H9 (cell line): Measurements from ENCODE around the gene MXI1. TPM values are rescaled to one million over a fixed set of nuclear protein-coding genes. Genes with fewer than 3 reads are reported as not detected.

Source experiments
- DNase-seq: peaks from one replicate; pipeline ENCODE4 v3.0.0-alpha.2; 2017
- H2AFZ ChIP-seq: one replicate; pipeline ENCODE4 v1.6.1; 2013; ENCODE audit warnings: mild to moderate bottlenecking, low read length, control low read depth, moderate library complexity
- H2AK5ac ChIP-seq: 2 replicates; pipeline ENCODE4 v1.6.1; 2013; ENCODE audit warnings: low read length, control low read depth, mixed read lengths; ENCODE audit not compliant: insufficient read length
- H2BK120ac ChIP-seq: one replicate; pipeline ENCODE4 v1.6.1; 2013; ENCODE audit warnings: low read depth, mild to moderate bottlenecking, low read length, control low read depth, inconsistent platforms; ENCODE audit not compliant: poor library complexity, severe bottlenecking
- H2BK12ac ChIP-seq: 2 replicates; pipeline ENCODE4 v1.6.1; 2013; ENCODE audit warnings: low read length, control low read depth, mixed read lengths, low read depth; ENCODE audit not compliant: insufficient read length
- H2BK15ac ChIP-seq: 2 replicates; pipeline ENCODE4 v1.6.1; 2013; ENCODE audit warnings: low read depth, low read length, control low read depth
- H2BK20ac ChIP-seq: one replicate; pipeline ENCODE4 v1.6.1; 2013; ENCODE audit warnings: low read depth, mild to moderate bottlenecking, low read length, control low read depth, inconsistent platforms; ENCODE audit not compliant: poor library complexity, severe bottlenecking
- H2BK5ac ChIP-seq: 2 replicates; pipeline ENCODE4 v1.6.1; 2013; ENCODE audit warnings: low read length, control low read depth, mixed read lengths; ENCODE audit not compliant: insufficient read length
- H3K14ac ChIP-seq: 2 replicates; pipeline ENCODE4 v1.6.1; 2013; ENCODE audit warnings: low read length, control low read depth; ENCODE audit not compliant: insufficient read depth
- H3K18ac ChIP-seq: 2 replicates; pipeline ENCODE4 v1.6.1; 2013; ENCODE audit warnings: low read depth, mild to moderate bottlenecking, mixed read lengths, low read length, control low read depth; ENCODE audit not compliant: insufficient read length
- H3K23ac ChIP-seq: 2 replicates; pipeline ENCODE4 v1.6.1; 2013; ENCODE audit warnings: low read length, control low read depth, mixed read lengths, low read depth; ENCODE audit not compliant: insufficient read length
- H3K23me2 ChIP-seq: 2 replicates; pipeline ENCODE4 v1.6.1; 2013; ENCODE audit warnings: low read depth, mild to moderate bottlenecking, mixed read lengths, low read length, control low read depth; ENCODE audit not compliant: insufficient read length, poor library complexity, severe bottlenecking
- H3K27ac ChIP-seq: 2 replicates; pipeline ENCODE4 v1.5.1; 2013; ENCODE audit warnings: low read length, control low read depth, mixed read lengths, low read depth; ENCODE audit not compliant: insufficient read length
- H3K27me3 ChIP-seq: 2 replicates; pipeline ENCODE4 v1.6.1; 2013; ENCODE audit warnings: low read length, control low read depth, inconsistent platforms; ENCODE audit not compliant: insufficient read depth
- H3K4ac ChIP-seq: 2 replicates; pipeline ENCODE4 v1.6.1; 2013; ENCODE audit warnings: low read depth, mild to moderate bottlenecking, control low read depth, inconsistent platforms, low read length, moderate library complexity
- H3K4me1 ChIP-seq: 2 replicates; pipeline ENCODE4 v1.6.1; 2013; ENCODE audit warnings: low read length, control low read depth, inconsistent platforms; ENCODE audit not compliant: insufficient read depth
- H3K4me2 ChIP-seq: 2 replicates; pipeline ENCODE4 v1.6.1; 2013; ENCODE audit warnings: low read length, control low read depth, mixed read lengths; ENCODE audit not compliant: insufficient read length, insufficient read depth
- H3K56ac ChIP-seq: 2 replicates; pipeline ENCODE4 v1.6.1; 2013; ENCODE audit warnings: low read depth, mild to moderate bottlenecking, mixed read lengths, low read length, control low read depth; ENCODE audit not compliant: insufficient read length
- H3K79me1 ChIP-seq: 2 replicates; pipeline ENCODE4 v1.6.1; 2013; ENCODE audit warnings: low read depth, mild to moderate bottlenecking, moderate library complexity, low read length, control low read depth, inconsistent platforms; ENCODE audit not compliant: insufficient read depth, poor library complexity, severe bottlenecking
- H3K79me2 ChIP-seq: 2 replicates; pipeline ENCODE4 v1.6.1; 2013; ENCODE audit warnings: low read length, control low read depth, inconsistent platforms; ENCODE audit not compliant: insufficient read depth
- H3K9ac ChIP-seq: 2 replicates; pipeline ENCODE4 v1.6.1; 2013; ENCODE audit warnings: low read length, control low read depth, mixed read lengths; ENCODE audit not compliant: insufficient read length; ENCODE audit errors: extremely low read depth
- H3K9me3 ChIP-seq: one replicate; pipeline ENCODE4 v1.6.1; 2013; ENCODE audit warnings: low read depth, low read length, inconsistent platforms; ENCODE audit not compliant: control insufficient read depth
- H3T11ph ChIP-seq: one replicate; pipeline ENCODE4 v1.6.1; 2013; ENCODE audit warnings: mild to moderate bottlenecking, low read length, control low read depth, inconsistent platforms
- H4K20me1 ChIP-seq: one replicate; pipeline ENCODE4 v1.6.1; 2013; ENCODE audit not compliant: control insufficient read depth, insufficient read length, insufficient read depth
- H4K5ac ChIP-seq: 2 replicates; pipeline ENCODE4 v1.6.1; 2013; ENCODE audit warnings: low read depth, mild to moderate bottlenecking, mixed read lengths, low read length, control low read depth; ENCODE audit not compliant: insufficient read length
- H4K8ac ChIP-seq: replicated peaks from 2 replicates; pipeline ENCODE4 v1.6.1; 2013; ENCODE audit warnings: low read length, control low read depth, mixed read lengths, low read depth; ENCODE audit not compliant: insufficient read length
- H4K91ac ChIP-seq: 2 replicates; pipeline ENCODE4 v1.6.1; 2013; ENCODE audit warnings: low read depth, mild to moderate bottlenecking, moderate library complexity, mixed read lengths, low read length, control low read depth; ENCODE audit not compliant: insufficient read length
- H3K27ac Mint-ChIP-seq, 3 experiments: 2 replicates in 2 of 3; 3 replicates in 1 of 3; pipeline ENCODE4 v1.8.0; 2020 to 2021; ENCODE audit warnings: mixed read lengths in 3 of 3, mild to moderate bottlenecking in 1 of 3, moderate library complexity in 1 of 3
- H3K27me3 Mint-ChIP-seq: 2 replicates; pipeline ENCODE4 v1.8.0; 2021; ENCODE audit warnings: low read depth, mild to moderate bottlenecking, moderate library complexity, mixed read lengths
- H3K36me3 Mint-ChIP-seq, 3 experiments: 2 replicates in 2 of 3; 3 replicates in 1 of 3; pipeline ENCODE4 v1.8.0; 2020 to 2021; ENCODE audit warnings: low read depth in 3 of 3, mixed read lengths in 3 of 3; ENCODE audit not compliant: insufficient read depth in 1 of 3
- H3K4me1 Mint-ChIP-seq, 2 experiments: 2 replicates each; pipeline ENCODE4 v1.8.0; 2020; ENCODE audit warnings: mixed read lengths in 2 of 2
- H3K4me3 Mint-ChIP-seq, 2 experiments: 2 replicates in 1 of 2; 3 replicates in 1 of 2; pipeline ENCODE4 v1.8.0; 2020 to 2021; ENCODE audit warnings: mild to moderate bottlenecking in 2 of 2, mixed read lengths in 2 of 2, moderate library complexity in 1 of 2
- H3K9me3 Mint-ChIP-seq, 2 experiments: 2 replicates in 1 of 2; 3 replicates in 1 of 2; pipeline ENCODE4 v1.8.0; 2020; ENCODE audit warnings: mild to moderate bottlenecking in 2 of 2, mixed read lengths in 2 of 2, moderate library complexity in 1 of 2
- WGBS: extraction: QIAGEN DNeasy Blood & Tissue Kit; methylation state at CpG from one replicate; pipeline ENCODE4 v1.1.7; 2013; ENCODE audit warnings: missing lambda C conversion rate, low lambda C conversion rate, mixed read lengths; ENCODE audit not compliant: insufficient read length; ENCODE audit errors: extremely low coverage; 5-methylcytosine and 5-hydroxymethylcytosine counted together
- total RNA-seq: library from RNA; stranded (reverse); gene quantifications from 2 replicates; pipeline ENCODE4 v1.2.1, GENCODE V29; 2021
- TF ChIP-seq, protein P1 (sequence below): fragments of 200-600 bp; sonication (generic); conservative IDR thresholded peaks from 3 replicates; pipeline ENCODE4 v1.8.0; 2021; ENCODE audit warnings: antibody characterized with exemption, mild to moderate bottlenecking

MXI1 gene
- total RNA-seq, 1 experiment from 2014 or later = 5.6 TPM

DNA sequence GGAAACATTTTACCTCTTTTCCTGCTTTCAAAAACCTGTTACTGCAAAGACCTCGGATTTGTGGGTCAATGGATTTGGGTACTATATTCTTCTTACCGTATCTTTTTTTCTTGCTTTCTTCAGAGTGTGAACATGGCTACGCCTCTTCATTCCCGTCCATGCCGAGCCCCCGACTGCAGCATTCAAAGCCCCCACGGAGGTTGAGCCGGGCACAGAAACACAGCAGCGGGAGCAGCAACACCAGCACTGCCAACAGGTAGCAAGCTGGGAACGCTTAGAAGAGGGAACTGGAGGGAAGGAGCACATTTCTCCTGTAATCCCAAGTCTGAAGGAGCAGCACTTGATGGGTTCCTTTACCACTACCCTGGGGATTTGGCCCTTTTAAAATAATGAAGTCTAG is 20.7 kb downstream of the MXI1 start:
- Histone ChIP-seq H2BK5ac (no peak overlapping the region), H3K9me3 (no peaks in the 10 kb centered on the region), H3K18ac (no peak overlapping the region), H2AK5ac (no peak overlapping the region), H2BK120ac (no peak overlapping the region), H4K8ac (no peak overlapping the region), H3K79me1 (no peaks in the 10 kb centered on the region), H2AFZ (no peak overlapping the region), H2BK12ac (no peak overlapping the region), H3K56ac (no peak overlapping the region), H3T11ph (no peak overlapping the region), H3K4me2 (no peak overlapping the region), H3K23me2 (peaks cover 4% of the 10 kb centered on the region), H4K5ac (no peak overlapping the region), H3K79me2 (no peaks in the 10 kb centered on the region), H3K27ac (no peak overlapping the region), H4K20me1 (no peaks in the 10 kb centered on the region), H3K4ac (no peak overlapping the region), H2BK20ac (no peak overlapping the region), H3K23ac (no peak overlapping the region), H3K4me1 (no peaks in the 10 kb centered on the region), H3K27me3 (no peaks in the 10 kb centered on the region), H3K14ac (no peak overlapping the region), H4K91ac (no peak overlapping the region), H2BK15ac (no peak overlapping the region), H3K9ac (no peak overlapping the region)
- no CpG with 5 or more reads among the region's 10 CpGs for WGBS
- H3K36me3 Mint-ChIP-seq = peaks cover 2 to 9% (median 2%) of the 10 kb centered on the region in 3 experiments; a peak in 2 of 7 replicates
- TF ChIP-seq, protein P1, sequence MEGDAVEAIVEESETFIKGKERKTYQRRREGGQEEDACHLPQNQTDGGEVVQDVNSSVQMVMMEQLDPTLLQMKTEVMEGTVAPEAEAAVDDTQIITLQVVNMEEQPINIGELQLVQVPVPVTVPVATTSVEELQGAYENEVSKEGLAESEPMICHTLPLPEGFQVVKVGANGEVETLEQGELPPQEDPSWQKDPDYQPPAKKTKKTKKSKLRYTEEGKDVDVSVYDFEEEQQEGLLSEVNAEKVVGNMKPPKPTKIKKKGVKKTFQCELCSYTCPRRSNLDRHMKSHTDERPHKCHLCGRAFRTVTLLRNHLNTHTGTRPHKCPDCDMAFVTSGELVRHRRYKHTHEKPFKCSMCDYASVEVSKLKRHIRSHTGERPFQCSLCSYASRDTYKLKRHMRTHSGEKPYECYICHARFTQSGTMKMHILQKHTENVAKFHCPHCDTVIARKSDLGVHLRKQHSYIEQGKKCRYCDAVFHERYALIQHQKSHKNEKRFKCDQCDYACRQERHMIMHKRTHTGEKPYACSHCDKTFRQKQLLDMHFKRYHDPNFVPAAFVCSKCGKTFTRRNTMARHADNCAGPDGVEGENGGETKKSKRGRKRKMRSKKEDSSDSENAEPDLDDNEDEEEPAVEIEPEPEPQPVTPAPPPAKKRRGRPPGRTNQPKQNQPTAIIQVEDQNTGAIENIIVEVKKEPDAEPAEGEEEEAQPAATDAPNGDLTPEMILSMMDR = no peak
- H3K27ac Mint-ChIP-seq = no peak overlapping the region
- H3K4me3 Mint-ChIP-seq = peak overlapping the region; percentile 90 to 94
- H3K9me3 Mint-ChIP-seq = no peaks in the 10 kb centered on the region
- no peak for DNase-seq
- peaks cover 20% of the 10 kb centered on the region for H3K27me3 Mint-ChIP-seq
- H3K4me1 Mint-ChIP-seq = peaks cover 15 to 18% of the 10 kb centered on the region in 2 experiments
